HG02610 (cell line): Measurements from ENCODE around the gene CD74.
"Not testable (repeated sequence)": the region's sequence is repeated elsewhere in the genome, so short reads cannot be mapped to it uniquely, and the experiment has no call there.

ENCODE experiments used
- ATAC-seq: cut with Tn5 transposase; IDR thresholded peaks from one replicate; pipeline ENCODE4 v1.9.1; 2021; ENCODE audit warnings: mild to moderate bottlenecking, moderate library complexity; ENCODE audit not compliant: unreplicated experiment

Gene CD74

GRCh38 chr5:150412319-150413175 is at the start of gene CD74:
Gene CD74 (minus strand): TSS chr5:150412910. CDS start chr5:150412749, 161 bp downstream.
- ATAC-seq = peak; percentile 84

- ATAC-seq = peak; percentile 83
Measured at GRCh38 chr5:150461231-150461630, 48.5 kb upstream of the CD74 start.

GRCh38 chr5:150460781-150461180 is 48.1 kb upstream of the CD74 start:
- ATAC-seq = no peak

GRCh38 chr5:150458802-150459557 is 46.3 kb upstream of the CD74 start:
- ATAC-seq = peak; percentile 77

- no peak for ATAC-seq
Measured at GRCh38 chr5:150457562-150458240, 45.0 kb upstream of the CD74 start.

- no peak for ATAC-seq
Measured at GRCh38 chr5:150457121-150457520, 44.4 kb upstream of the CD74 start.

- ATAC-seq = no peak
Measured at GRCh38 chr5:150454492-150455229, 42.0 kb upstream of the CD74 start.

- not testable (repeated sequence) for ATAC-seq
Measured at GRCh38 chr5:150454027-150454426, 41.3 kb upstream of the CD74 start.

- ATAC-seq = no peak
Measured at GRCh38 chr5:150452914-150453313, 40.2 kb upstream of the CD74 start.

GRCh38 chr5:150451594-150451993 is 38.9 kb upstream of the CD74 start:
- no peak for ATAC-seq

- peak; percentile 93 for ATAC-seq
Measured at GRCh38 chr5:150449517-150450339, 37.0 kb upstream of the CD74 start, which contains the start of gene RPS14. Gene RPS14 (minus strand): TSS chr5:150449739. CDS start chr5:150447733, 2,006 bp downstream.

GRCh38 chr5:150448952-150449516 is 36.3 kb upstream of the CD74 start:
- peak; percentile 19 for ATAC-seq

- ATAC-seq = no peak
Measured at GRCh38 chr5:150448334-150448733, 35.6 kb upstream of the CD74 start.

GRCh38 chr5:150447188-150447587 is 34.5 kb upstream of the CD74 start:
- no peak for ATAC-seq

- no peak for ATAC-seq
Measured at GRCh38 chr5:150446583-150446982, 33.9 kb upstream of the CD74 start.

- no peak for ATAC-seq
Measured at GRCh38 chr5:150446088-150446487, 33.4 kb upstream of the CD74 start.

- no peak for ATAC-seq
Measured at GRCh38 chr5:150444770-150445169, 32.1 kb upstream of the CD74 start.

GRCh38 chr5:150443242-150444075 is 30.7 kb upstream of the CD74 start:
- no peak for ATAC-seq

- no peak for ATAC-seq
Measured at GRCh38 chr5:150442699-150443080, 30.0 kb upstream of the CD74 start.
